Upper lobe of left lung (tissue), 4 donors: ENCODE measurements around the gene MT1G.

Experiments used
- CTCF ChIP-seq, 6 experiments: fragments of 450-650 bp in 4 of 6; fragments of 200-600 bp in 2 of 6; sonication (generic) in 2 of 6; IDR thresholded peaks; one replicate each; pipeline ENCODE4 v1.5.1; 2016 to 2019; ENCODE audit warnings: antibody characterized with exemption in 6 of 6
- POLR2A ChIP-seq, 4 donors: fragments of 450-650 bp; IDR thresholded peaks; one replicate each; pipeline ENCODE4 v1.5.1; 2016 to 2017; ENCODE audit warnings: antibody characterized with exemption in 4 of 4, mild to moderate bottlenecking in 2 of 4
- POLR2AphosphoS5 ChIP-seq, 2 donors: sonication (generic); formaldehyde crosslinking; IDR thresholded peaks; one replicate each; pipeline ENCODE4 v1.5.1; 2017; ENCODE audit warnings: antibody characterized with exemption in 2 of 2

- TF ChIP-seq POLR2AphosphoS5 (IDR thresholded peaks at IDR 0.05) (no peak), CTCF (IDR thresholded peaks at IDR 0.05) (no peak), POLR2A (IDR thresholded peaks at IDR 0.05) (no peak)
Measured at GRCh38 chr16:56700195-56700594, 32.3 kb upstream of the MT1G start.
